Peyer's patch (tissue), 4 donors: ENCODE data around the gene TCAP.

Source experiments
- CTCF ChIP-seq, 6 experiments: fragments of 450-650 bp in 4 of 6; fragments of 200-600 bp in 2 of 6; sonication (generic) in 1 of 6; IDR thresholded peaks; one replicate each; pipeline ENCODE4 v1.5.1; 2017 to 2019; ENCODE audit warnings: antibody characterized with exemption in 6 of 6, mild to moderate bottlenecking in 3 of 6, moderate library complexity in 1 of 6
- POLR2A ChIP-seq, 2 donors: fragments of 450-650 bp; IDR thresholded peaks; one replicate each; pipeline ENCODE4 v1.5.1; 2017; ENCODE audit warnings: antibody characterized with exemption in 2 of 2, mild to moderate bottlenecking in 2 of 2, moderate library complexity in 2 of 2

GRCh38 chr17:39706383-39706782 lies 41.2 kb downstream of the TCAP start:
- TF ChIP-seq CTCF (IDR thresholded peaks at IDR 0.05) = no peak
- no peak for TF ChIP-seq POLR2A (IDR thresholded peaks at IDR 0.05)
